ENCODE results near the gene LPO.

- TF ChIP-seq RARB (CRISPR knock-in tag; IDR thresholded peaks at IDR 0.05) (no peak), ZFP30 (CRISPR knock-in tag; IDR thresholded peaks at IDR 0.05) (no peak), ZFP3 (CRISPR knock-in tag; IDR thresholded peaks at IDR 0.05) (no peak), TSHZ2 (CRISPR knock-in tag; IDR thresholded peaks at IDR 0.05) (no peak), ZC3H10 (CRISPR knock-in tag; IDR thresholded peaks at IDR 0.05) (no peak), TOX (CRISPR knock-in tag; IDR thresholded peaks at IDR 0.05; ENCODE audit: borderline replicate concordance) (no peak)
- TF ChIP-seq, protein P1, sequence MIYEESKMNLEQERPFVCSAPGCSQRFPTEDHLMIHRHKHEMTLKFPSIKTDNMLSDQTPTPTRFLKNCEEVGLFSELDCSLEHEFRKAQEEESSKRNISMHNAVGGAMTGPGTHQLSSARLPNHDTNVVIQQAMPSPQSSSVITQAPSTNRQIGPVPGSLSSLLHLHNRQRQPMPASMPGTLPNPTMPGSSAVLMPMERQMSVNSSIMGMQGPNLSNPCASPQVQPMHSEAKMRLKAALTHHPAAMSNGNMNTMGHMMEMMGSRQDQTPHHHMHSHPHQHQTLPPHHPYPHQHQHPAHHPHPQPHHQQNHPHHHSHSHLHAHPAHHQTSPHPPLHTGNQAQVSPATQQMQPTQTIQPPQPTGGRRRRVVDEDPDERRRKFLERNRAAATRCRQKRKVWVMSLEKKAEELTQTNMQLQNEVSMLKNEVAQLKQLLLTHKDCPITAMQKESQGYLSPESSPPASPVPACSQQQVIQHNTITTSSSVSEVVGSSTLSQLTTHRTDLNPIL (CRISPR knock-in tag; IDR thresholded peaks at IDR 0.05; ENCODE audit: low read depth): no peak
Observed at GRCh38 chr17:58304750-58305486, 66.5 kb downstream of the LPO start.
